ENCODE results near the gene ATG9A.

ATG9A gene

GRCh38 chr2:219221957-219222518 lies 7.4 kb downstream of the ATG9A start:
- no peak for DNase-seq

- DNase-seq, result no peak
Observed at GRCh38 chr2:219220652-219221402, 8.6 kb downstream of the ATG9A start.

- DNase-seq, result no peak
Observed at GRCh38 chr2:219219784-219220532, 9.5 kb downstream of the ATG9A start.

- peak; percentile 66 for DNase-seq
Observed at GRCh38 chr2:219218732-219219701, 10.4 kb downstream of the ATG9A start, which contains the start of gene ABCB6. ABCB6 (minus strand) TSS chr2:219218958; CDS start chr2:219218673, 285 bp downstream.

- no peak for DNase-seq
Observed at GRCh38 chr2:219218217-219218731, 11.2 kb downstream of the ATG9A start.

- no peak for DNase-seq
Observed at GRCh38 chr2:219216535-219216915, 12.9 kb downstream of the ATG9A start.

GRCh38 chr2:219215871-219216534 lies 13.4 kb downstream of the ATG9A start:
- DNase-seq, result no peak

- DNase-seq, result no peak
Observed at GRCh38 chr2:219214786-219215185, 14.7 kb downstream of the ATG9A start.

GRCh38 chr2:219214141-219214540 lies 15.3 kb downstream of the ATG9A start:
- no peak for DNase-seq

GRCh38 chr2:219213486-219214071 lies 15.9 kb downstream of the ATG9A start:
- no peak for DNase-seq

- DNase-seq, result no peak
Observed at GRCh38 chr2:219213026-219213415, 16.4 kb downstream of the ATG9A start.

- DNase-seq, result no peak
Observed at GRCh38 chr2:219210886-219211362, 18.5 kb downstream of the ATG9A start.

GRCh38 chr2:219210196-219210885 lies 19.1 kb downstream of the ATG9A start:
- no peak for DNase-seq

GRCh38 chr2:219209236-219210195 lies 19.9 kb downstream of the ATG9A start:
- DNase-seq, result no peak

GRCh38 chr2:219207884-219208740 lies 21.3 kb downstream of the ATG9A start:
- no peak for DNase-seq

GRCh38 chr2:219207134-219207883 lies 22.1 kb downstream of the ATG9A start:
- DNase-seq, result no peak

- DNase-seq, result peak; percentile 36
Observed at GRCh38 chr2:219206328-219207133, 22.9 kb downstream of the ATG9A start, which contains the start of gene ZFAND2B. ZFAND2B (plus strand) TSS chr2:219206782; CDS start chr2:219206988, 206 bp downstream.

All from NCI-H2081 treated with DMSO at 0.1 percent for 48 hours (cell line).